HCT116 (cell line): ENCODE results near the gene CCDC138. TPM values are rescaled to one million over a fixed set of nuclear protein-coding genes. Genes with fewer than 3 reads are reported as not detected.

Source experiments
- ATAC-seq: fragments of 200-7000 bp; cut with Tn5 transposase; 2 replicates; pipeline ENCODE4 v1.9.1; 2020; ENCODE audit warnings: mild to moderate bottlenecking, moderate library complexity
- BruUV-seq: library from RNA; stranded (reverse); fragments of 400-500 nt; replicated peaks from 2 replicates; lab custom pipeline; 2021; lab: Mats Ljungman, UMichigan
- CTCF ChIA-PET: fragments of 300-600 bp; sonication (Branson Sonifier 250); formaldehyde crosslinking; loops from one replicate; lab custom pipeline; 2021; ENCODE audit warnings: antibody characterized with exemption; lab: Charles Lee
- POLR2A ChIA-PET: fragments of 300-600, 350-600 bp; sonication (Branson Sonifier 250); formaldehyde crosslinking; loops from one replicate; lab custom pipeline; 2021; ENCODE audit warnings: antibody characterized with exemption; lab: Charles Lee
- RAD21 ChIA-PET, 2 experiments: fragments of 300-600 bp; sonication (Branson Sonifier 250); formaldehyde crosslinking; loops; one replicate each; lab custom pipeline; 2023; ENCODE audit warnings: low total read pairs in 2 of 2; ENCODE audit not compliant: uncharacterized antibody in 2 of 2, unreplicated experiment in 2 of 2, low non-redundant PET in 1 of 2; lab: Charles Lee
- DNase-seq: peaks from one replicate; pipeline ENCODE4 v3.0.0-alpha.2; 2010; ENCODE audit warnings: low read depth, low spot score
- H2AFZ ChIP-seq: fragments of 200-600 bp; shearing (Covaris generic), sonication (generic); 2 replicates; pipeline ENCODE4 v1.6.1; 2017; ENCODE audit warnings: low read depth, mixed run types, mixed read lengths, antibody characterized with exemption, low read length; ENCODE audit not compliant: poor library complexity, severe bottlenecking
- H3K27ac ChIP-seq: 2 replicates; pipeline ENCODE4 v1.5.1; 2012; ENCODE audit warnings: low read depth, low read length
- H3K27me3 ChIP-seq: fragments of 200-600 bp; sonication (generic); 2 replicates; pipeline ENCODE4 v1.6.1; 2016; ENCODE audit warnings: mixed run types, low read length, mixed read lengths; ENCODE audit not compliant: insufficient read depth
- H3K36me3 ChIP-seq, 2 experiments: fragments of 200-500 bp in 1 of 2; fragments of 200-600 bp in 1 of 2; sonication (Bioruptor generic) in 1 of 2; sonication (generic) in 1 of 2; 2 replicates each; pipeline versions ENCODE4 v1.5.1 to v1.6.1; 2014 to 2016; ENCODE audit warnings: low read length in 2 of 2, inconsistent platforms in 1 of 2, mixed read lengths in 1 of 2, mixed run types in 1 of 2; ENCODE audit not compliant: insufficient read depth in 2 of 2, control insufficient read depth in 1 of 2
- H3K4me1 ChIP-seq, 2 experiments: fragments of 200-600 bp in 1 of 2; sonication (generic) in 1 of 2; 2 replicates each; pipeline versions ENCODE4 v1.5.1 to v1.6.1; 2012 to 2017; ENCODE audit warnings: low read length in 2 of 2, inconsistent platforms in 1 of 2, mild to moderate bottlenecking in 1 of 2, mixed read lengths in 1 of 2, mixed run types in 1 of 2, moderate library complexity in 1 of 2; ENCODE audit not compliant: insufficient read depth in 2 of 2, control insufficient read depth in 1 of 2
- H3K4me2 ChIP-seq: fragments of 200-600 bp; sonication (generic); 2 replicates; pipeline ENCODE4 v1.6.1; 2017; ENCODE audit warnings: mixed run types, low read length, mixed read lengths
- H3K4me3 ChIP-seq, 2 experiments: fragments of 200-600 bp in 1 of 2; sonication (generic) in 1 of 2; replicated peaks in 1 of 2; 2 replicates each; pipeline ENCODE4 v1.5.1; 2011 to 2016; ENCODE audit warnings: low read length in 2 of 2, control low read depth in 1 of 2, low read depth in 1 of 2, mild to moderate bottlenecking in 1 of 2, mixed read lengths in 1 of 2, mixed run types in 1 of 2
- H3K79me2 ChIP-seq: fragments of 200-600 bp; sonication (generic); 2 replicates; pipeline ENCODE4 v1.6.1; 2017; ENCODE audit warnings: mild to moderate bottlenecking, mixed run types, low read length, moderate library complexity, mixed read lengths; ENCODE audit not compliant: insufficient read depth
- H3K9ac ChIP-seq: fragments of 200-600 bp; sonication (generic); 2 replicates; pipeline ENCODE4 v1.6.1; 2016; ENCODE audit warnings: low read length, mixed read lengths
- H3K9me2 ChIP-seq: fragments of 200-600 bp; sonication (generic), shearing (Covaris generic); 2 replicates; pipeline ENCODE4 v1.6.1; 2017; ENCODE audit warnings: mixed run types, mild to moderate bottlenecking, moderate library complexity; ENCODE audit not compliant: insufficient read depth
- H3K9me3 ChIP-seq, 2 experiments: fragments of 200-500 bp in 1 of 2; fragments of 200-600 bp in 1 of 2; sonication (Bioruptor generic) in 1 of 2; sonication (generic) in 1 of 2; 2 replicates each; pipeline ENCODE4 v1.6.1; 2014 to 2017; ENCODE audit warnings: low read length in 2 of 2, mixed read lengths in 2 of 2, inconsistent platforms in 1 of 2, low read depth in 1 of 2, mild to moderate bottlenecking in 1 of 2, mixed run types in 1 of 2, moderate library complexity in 1 of 2; ENCODE audit not compliant: control insufficient read depth in 1 of 2, insufficient read depth in 1 of 2
- H4K20me1 ChIP-seq: fragments of 200-600 bp; sonication (generic), shearing (Covaris generic); 2 replicates; pipeline ENCODE4 v1.6.1; 2017; ENCODE audit warnings: mixed run types, mild to moderate bottlenecking, moderate library complexity; ENCODE audit not compliant: insufficient read depth
- ATF3 ChIP-seq: IDR thresholded peaks from 2 replicates; pipeline ENCODE4 v1.6.1; 2012
- CBX3 ChIP-seq: IDR thresholded peaks from 2 replicates; pipeline ENCODE4 v1.6.1; 2012; ENCODE audit warnings: low read depth
- CTCF ChIP-seq, 3 experiments: fragments of 200-600 bp in 1 of 3; sonication (generic) in 1 of 3; IDR thresholded peaks in 2 of 3; conservative IDR thresholded peaks in 1 of 3; 2 replicates each; pipeline ENCODE4 v1.5.1; 2012 to 2017; ENCODE audit warnings: low read depth in 2 of 3, low read length in 2 of 3, antibody characterized with exemption in 1 of 3, borderline replicate concordance in 1 of 3, control low read depth in 1 of 3, mild to moderate bottlenecking in 1 of 3, mixed read lengths in 1 of 3, mixed run types in 1 of 3, moderate library complexity in 1 of 3; ENCODE audit not compliant: insufficient read depth in 1 of 3
- EGR1 ChIP-seq: IDR thresholded peaks from 2 replicates; pipeline ENCODE4 v1.6.1; 2012; ENCODE audit warnings: low read depth
- ELF1 ChIP-seq: IDR thresholded peaks from 2 replicates; pipeline ENCODE4 v1.6.1; 2012; ENCODE audit warnings: low read depth, borderline replicate concordance
- EZH2 ChIP-seq: fragments of 200-600 bp; sonication (generic); IDR thresholded peaks from 2 replicates; pipeline ENCODE4 v1.6.1; 2017; ENCODE audit warnings: antibody characterized with exemption, mixed run types
- EZH2phosphoT487 ChIP-seq: fragments of 200-600 bp; IDR thresholded peaks from 2 replicates; pipeline ENCODE4 v1.6.1; 2018; ENCODE audit warnings: antibody characterized with exemption, borderline replicate concordance
- MAX ChIP-seq: IDR thresholded peaks from 2 replicates; pipeline ENCODE4 v1.6.1; 2012
- POLR2A ChIP-seq: IDR thresholded peaks from 2 replicates; pipeline ENCODE4 v1.7.0; 2011; ENCODE audit warnings: borderline replicate concordance; ENCODE audit not compliant: insufficient read depth, insufficient read length; ENCODE audit errors: extremely low read depth
- POLR2AphosphoS5 ChIP-seq: IDR thresholded peaks from 2 replicates; pipeline ENCODE4 v1.6.1; 2011; ENCODE audit warnings: mild to moderate bottlenecking, low read depth, low read length, moderate library complexity
- RAD21 ChIP-seq: IDR thresholded peaks from 2 replicates; pipeline ENCODE4 v1.6.1; 2012; ENCODE audit warnings: low read depth, mild to moderate bottlenecking
- REST ChIP-seq: IDR thresholded peaks from 2 replicates; pipeline ENCODE4 v1.6.1; 2012; ENCODE audit warnings: low read depth
- SIN3A ChIP-seq: IDR thresholded peaks from 2 replicates; pipeline ENCODE4 v1.6.1; 2012; ENCODE audit warnings: low read depth
- SRF ChIP-seq: IDR thresholded peaks from 2 replicates; pipeline ENCODE4 v1.6.1; 2012; ENCODE audit warnings: low read depth
- TCF7L2 ChIP-seq: IDR thresholded peaks from 2 replicates; pipeline ENCODE4 v1.7.0; 2011; ENCODE audit warnings: borderline replicate concordance, inconsistent platforms; ENCODE audit not compliant: insufficient read depth, insufficient read length; ENCODE audit errors: extremely low read depth
- YY1 ChIP-seq: IDR thresholded peaks from 2 replicates; pipeline ENCODE4 v1.6.1; 2011; ENCODE audit warnings: low read length, low read depth, moderate library complexity, mild to moderate bottlenecking; ENCODE audit not compliant: insufficient replicate concordance; ENCODE audit errors: extremely low read depth
- ZBTB33 ChIP-seq: IDR thresholded peaks from 2 replicates; pipeline ENCODE4 v1.6.1; 2011; ENCODE audit warnings: mild to moderate bottlenecking, low read length, moderate library complexity; ENCODE audit not compliant: insufficient replicate concordance; ENCODE audit errors: extremely low read depth
- ZFX ChIP-seq: fragments of 450-650 bp; IDR thresholded peaks from 2 replicates; pipeline ENCODE4 v1.6.1; 2017
- intact Hi-C: fragments of 100-400 bp; cut with micrococcal nuclease; formaldehyde crosslinking; loops from 2 replicates; pipeline ENCODE4 v1.10.0; 2022
- total RNA-seq: library from RNA; stranded (reverse); gene quantifications from one replicate; pipeline ENCODE4 v1.2.1, GENCODE V29; 2021; ENCODE audit not compliant: unreplicated experiment

CCDC138 gene
- total RNA-seq, 1 experiment from 2014 or later: 13.4 TPM

- intact Hi-C loops: no loop called here
- ChIA-PET CTCF (no interaction called here), POLR2A (no interaction called here), RAD21 (no interaction called here)
- no peaks in the 10 kb centered on the region for H3K9me2 ChIP-seq
- no peak overlapping the region for H2AFZ ChIP-seq
- no TSS peak for BruUV-seq
- TF ChIP-seq SIN3A: no peak
- no peak for TF ChIP-seq CBX3
- no peak for TF ChIP-seq ELF1
- no peak for TF ChIP-seq RAD21
- TF ChIP-seq MAX: no peak
- no peak for TF ChIP-seq EZH2
- TF ChIP-seq POLR2AphosphoS5: no peak
- TF ChIP-seq ATF3: no peak
- no peak for TF ChIP-seq EZH2phosphoT487
- no peak for TF ChIP-seq POLR2A
- no peak for TF ChIP-seq EGR1
- TF ChIP-seq SRF: no peak
- TF ChIP-seq TCF7L2: no peak
- TF ChIP-seq CTCF (IDR thresholded peaks at IDR 0.05 in 2 of 3, conservative IDR thresholded peaks at IDR 0.05 in 1 of 3; ENCODE audit: borderline replicate concordance in 1 of 3, insufficient read depth in 1 of 3, low read depth in 2 of 3, low read length in 2 of 3): no peak
- no peak for TF ChIP-seq ZFX
- no peak for TF ChIP-seq ZBTB33
- no peak for TF ChIP-seq YY1
- no peak for TF ChIP-seq REST
- no peak overlapping the region for H3K9ac ChIP-seq
- no peaks in the 10 kb centered on the region for H4K20me1 ChIP-seq
- H3K4me2 ChIP-seq: peak overlapping the region; percentile 54
- H3K4me3 ChIP-seq: no peak overlapping the region
- peaks cover 4 to 22% of the 10 kb centered on the region in 2 experiments; a peak in 3 of 4 replicates for H3K4me1 ChIP-seq
- H3K9me3 ChIP-seq: no peaks in the 10 kb centered on the region
- H3K27ac ChIP-seq: no peak overlapping the region
- DNase-seq (no peak), ATAC-seq (no peak)
- H3K36me3 ChIP-seq: no peaks in the 10 kb centered on the region
- no peaks in the 10 kb centered on the region for H3K27me3 ChIP-seq
- H3K79me2 ChIP-seq: no peaks in the 10 kb centered on the region
Measured at GRCh38 chr2:108923736-108924579, 137.4 kb downstream of the CCDC138 start.
